GM19025 (cell line): Measurements from ENCODE around the gene SLC19A1.

Source experiments
- ATAC-seq: cut with Tn5 transposase; IDR thresholded peaks from one replicate; pipeline ENCODE4 v1.9.1; 2021; ENCODE audit warnings: mild to moderate bottlenecking, low read depth, moderate library complexity; ENCODE audit not compliant: unreplicated experiment

SLC19A1 gene

DNA sequence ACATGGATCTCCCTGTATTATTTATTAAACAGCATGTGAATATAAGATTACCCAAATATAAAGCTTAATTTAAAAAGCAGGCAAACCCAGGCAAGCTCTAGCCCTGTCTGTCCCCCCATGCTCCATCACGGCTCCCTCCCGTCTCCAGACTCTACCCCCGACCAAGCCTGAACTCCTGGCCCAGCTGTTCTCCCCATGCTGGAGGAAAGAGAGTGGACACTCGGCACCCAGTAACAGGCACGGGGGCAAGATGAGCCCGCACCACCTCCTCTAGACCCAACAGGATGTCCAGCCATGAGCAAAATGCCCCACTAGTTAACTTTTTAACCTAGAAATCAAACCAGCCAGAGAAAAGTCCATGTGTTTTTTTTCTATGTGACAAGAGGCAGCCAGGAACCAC, 19.3 kb downstream of the SLC19A1 start:
- no peak for ATAC-seq

DNA sequence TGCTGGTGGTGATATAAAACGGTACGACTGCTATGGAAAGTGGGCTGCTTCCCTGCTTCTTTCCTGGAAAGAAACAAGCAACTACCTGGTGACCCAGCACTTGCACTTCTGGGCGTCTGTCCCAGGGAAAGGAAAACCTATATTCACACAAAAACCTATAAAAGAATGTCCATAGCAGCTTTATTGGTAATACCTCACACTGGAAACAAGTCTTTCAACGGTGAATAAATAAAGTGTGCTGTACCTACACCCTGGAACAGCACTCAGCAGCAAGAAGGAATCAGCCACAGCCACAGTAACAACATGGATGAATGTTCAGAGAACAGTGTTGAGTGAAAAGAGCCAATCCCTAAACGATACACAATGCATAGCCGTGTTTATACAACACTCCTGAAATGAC, 19.9 kb downstream of the SLC19A1 start:
- no peak for ATAC-seq

DNA sequence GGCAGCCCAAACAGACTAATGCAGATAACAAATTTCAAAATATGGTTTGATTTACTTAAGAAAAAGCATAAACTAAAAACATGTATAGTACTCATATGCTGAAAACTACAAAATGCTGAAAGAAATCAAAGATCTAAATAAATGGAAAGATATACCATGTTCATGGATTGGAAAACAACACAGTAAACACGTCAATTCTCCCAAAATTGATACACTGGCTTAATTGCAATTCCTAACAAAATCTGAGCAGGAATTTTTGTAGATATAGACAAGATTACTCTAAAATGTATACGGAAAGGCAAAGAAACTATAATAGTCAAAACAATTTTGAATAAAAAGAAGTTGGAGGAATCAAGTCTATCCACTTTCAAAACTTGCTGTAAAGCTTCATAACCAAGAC, 21.0 kb downstream of the SLC19A1 start:
- no peak for ATAC-seq

DNA sequence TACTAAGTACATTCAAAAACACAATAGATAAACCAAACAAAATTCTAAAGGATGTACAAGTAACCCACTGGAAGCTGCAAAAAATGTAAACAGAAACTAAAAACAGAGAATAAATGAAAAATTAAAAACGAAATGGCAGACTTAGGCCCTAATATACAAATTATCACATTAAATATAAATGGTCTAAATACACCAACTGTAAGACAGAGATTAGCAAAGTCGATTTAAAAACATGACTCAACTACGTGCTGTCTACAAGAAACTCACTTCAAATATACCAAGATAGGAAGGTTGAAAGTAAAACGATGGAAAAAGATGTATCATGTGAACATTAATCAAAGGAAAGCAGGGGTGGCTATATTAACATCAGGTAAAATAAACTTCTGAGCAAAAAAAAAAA, 23.1 kb downstream of the SLC19A1 start:
- no peak for ATAC-seq

DNA sequence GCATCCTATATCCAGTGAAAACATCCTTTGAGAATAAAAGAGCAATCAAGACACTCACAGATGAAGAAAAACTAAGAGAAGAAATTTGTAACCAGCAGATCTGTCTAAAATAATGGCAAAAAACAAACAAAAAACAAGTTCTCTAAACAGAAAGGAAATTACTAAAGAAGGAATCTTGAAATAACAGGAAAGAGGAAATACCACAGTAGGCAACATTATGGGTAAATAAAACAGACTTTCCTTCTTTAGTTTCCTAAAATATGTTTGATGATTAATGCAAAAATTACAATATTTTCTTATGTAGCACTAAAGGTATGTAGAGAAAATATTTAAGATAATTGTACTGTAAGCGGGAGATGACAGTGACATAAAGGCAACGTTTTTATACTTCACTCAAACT, 23.5 kb downstream of the SLC19A1 start:
- ATAC-seq, result no peak

DNA sequence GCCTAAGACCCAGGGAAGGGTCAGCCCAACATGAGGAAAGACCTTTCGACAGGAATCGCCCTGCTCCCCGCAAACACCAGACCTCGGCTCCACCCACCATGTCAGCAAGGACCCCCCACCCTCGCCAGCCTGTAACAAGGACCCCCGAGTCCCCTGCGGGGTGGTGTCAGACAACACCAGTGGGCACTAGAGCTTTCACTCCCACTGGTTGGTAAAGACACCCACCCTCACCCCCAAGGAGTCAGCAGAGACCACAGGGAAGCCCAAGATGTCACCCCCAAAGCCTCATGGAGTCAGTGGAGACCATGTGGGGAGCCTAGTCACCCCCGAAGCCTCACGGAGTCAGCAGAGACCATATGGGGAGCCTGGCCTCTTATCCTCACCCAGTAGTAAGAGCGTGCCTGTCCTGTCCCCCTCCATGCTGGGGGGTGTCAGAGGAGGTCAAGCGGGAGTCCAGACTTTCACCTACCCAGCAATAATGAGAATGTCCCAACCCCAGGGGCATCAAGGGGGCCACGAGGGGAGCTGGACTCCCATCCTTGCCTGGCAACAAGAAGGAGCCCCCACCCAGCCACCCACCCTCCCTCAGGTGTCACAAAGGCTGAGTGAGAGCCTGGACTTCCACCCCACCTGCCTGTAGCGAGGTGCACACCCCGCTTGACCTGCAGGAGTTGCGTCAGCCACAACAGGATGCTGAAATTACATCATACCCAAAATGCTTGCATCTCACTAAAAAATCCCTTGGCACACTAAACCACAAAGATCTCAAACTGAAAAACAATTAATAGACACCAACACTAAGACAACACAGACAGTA, 24.8 kb downstream of the SLC19A1 start:
- ATAC-seq, result no peak

DNA sequence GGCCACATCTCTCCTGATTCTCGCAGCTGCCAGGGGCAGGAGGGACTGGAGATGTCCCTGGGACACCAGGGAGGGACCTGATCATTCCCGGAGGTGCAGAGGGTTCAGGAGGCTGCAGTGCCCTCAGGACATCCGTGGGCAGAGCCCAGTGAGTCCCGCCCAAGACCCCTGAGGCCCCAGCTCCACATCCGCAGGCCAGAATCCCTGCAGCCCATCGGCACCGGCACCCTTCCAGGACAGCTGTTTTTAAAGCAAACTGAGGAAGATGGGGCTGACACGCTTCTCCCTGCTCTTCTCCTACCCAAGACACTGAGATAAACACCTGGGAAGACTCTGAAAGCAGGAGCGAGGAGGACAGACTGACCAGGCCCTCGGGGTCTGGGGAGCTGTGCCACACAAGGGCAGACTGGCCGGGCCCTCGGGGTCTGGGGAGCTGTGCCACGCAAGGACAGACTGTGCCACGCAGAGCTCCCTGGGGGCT, 25.5 kb downstream of the SLC19A1 start:
- ATAC-seq, result no peak

DNA sequence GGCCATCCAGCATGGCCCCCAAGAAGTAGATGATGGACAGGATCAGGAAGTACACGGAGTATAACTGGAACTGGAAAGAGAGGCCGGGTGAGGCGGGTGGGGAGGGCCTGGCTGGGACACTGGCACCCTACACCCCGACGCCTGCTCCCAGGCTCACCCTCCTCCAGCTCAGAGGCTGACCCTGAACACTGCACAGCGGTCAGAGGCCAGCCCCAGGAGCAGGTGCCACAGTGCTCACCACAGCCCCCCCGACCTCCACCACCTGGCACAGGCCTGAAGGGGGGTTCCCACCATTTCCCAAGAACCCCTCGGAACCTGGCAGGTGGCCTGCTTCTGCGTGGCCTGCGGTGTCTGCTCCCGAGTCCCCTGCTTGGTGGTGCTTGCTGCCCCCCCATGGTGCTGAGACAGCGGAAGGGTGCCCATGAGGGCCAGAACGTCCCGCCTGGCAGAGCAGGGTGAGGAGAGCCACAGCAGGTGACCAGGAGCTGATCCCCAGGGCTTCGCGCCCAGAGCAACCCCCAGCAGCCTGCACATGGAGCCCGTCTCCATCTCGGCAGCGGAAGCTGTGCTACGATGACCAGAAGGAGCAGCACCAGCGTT, 26.1 kb downstream of the SLC19A1 start:
- ATAC-seq, result no peak

DNA sequence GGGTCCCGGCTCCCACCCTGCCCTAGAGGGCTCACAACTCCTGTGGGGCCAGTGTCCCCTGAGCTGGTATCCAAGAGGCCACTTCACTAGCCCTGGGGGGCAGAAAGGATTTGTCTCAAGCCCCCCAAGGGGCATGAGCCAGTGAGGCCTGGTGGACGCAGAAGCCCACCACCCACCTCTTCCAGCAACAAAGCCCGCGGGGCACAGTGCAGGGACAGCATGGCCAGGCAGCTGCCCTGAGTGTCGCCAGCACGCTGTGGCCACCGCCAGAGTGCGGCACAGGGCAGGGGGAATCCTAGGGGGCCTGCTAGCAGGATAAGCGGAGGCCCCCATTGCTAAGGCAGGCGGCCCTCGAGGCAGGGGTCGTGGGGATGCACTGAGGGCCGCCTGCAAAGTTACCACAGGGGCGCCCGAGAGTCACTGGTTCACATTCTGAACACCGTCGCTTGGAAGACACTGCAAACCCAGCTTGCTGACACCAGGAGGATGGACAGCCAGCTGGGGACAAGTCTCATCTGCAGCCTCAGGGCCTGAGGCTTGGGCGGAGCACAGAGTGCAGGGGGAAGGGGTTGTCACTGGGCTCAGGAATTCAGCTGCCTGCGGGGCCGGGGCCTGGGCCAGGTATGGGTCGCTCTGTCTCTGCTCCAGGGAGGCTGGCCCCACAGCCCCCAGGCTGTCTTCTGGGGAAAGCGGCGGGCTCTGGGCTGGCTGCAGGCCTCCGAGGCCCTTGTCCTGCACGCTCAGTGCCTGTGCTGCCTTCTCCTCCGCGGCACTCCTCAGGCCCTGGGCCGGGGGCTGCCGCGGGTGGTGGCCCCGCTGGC, 26.8 kb downstream of the SLC19A1 start:
- no peak for ATAC-seq

DNA sequence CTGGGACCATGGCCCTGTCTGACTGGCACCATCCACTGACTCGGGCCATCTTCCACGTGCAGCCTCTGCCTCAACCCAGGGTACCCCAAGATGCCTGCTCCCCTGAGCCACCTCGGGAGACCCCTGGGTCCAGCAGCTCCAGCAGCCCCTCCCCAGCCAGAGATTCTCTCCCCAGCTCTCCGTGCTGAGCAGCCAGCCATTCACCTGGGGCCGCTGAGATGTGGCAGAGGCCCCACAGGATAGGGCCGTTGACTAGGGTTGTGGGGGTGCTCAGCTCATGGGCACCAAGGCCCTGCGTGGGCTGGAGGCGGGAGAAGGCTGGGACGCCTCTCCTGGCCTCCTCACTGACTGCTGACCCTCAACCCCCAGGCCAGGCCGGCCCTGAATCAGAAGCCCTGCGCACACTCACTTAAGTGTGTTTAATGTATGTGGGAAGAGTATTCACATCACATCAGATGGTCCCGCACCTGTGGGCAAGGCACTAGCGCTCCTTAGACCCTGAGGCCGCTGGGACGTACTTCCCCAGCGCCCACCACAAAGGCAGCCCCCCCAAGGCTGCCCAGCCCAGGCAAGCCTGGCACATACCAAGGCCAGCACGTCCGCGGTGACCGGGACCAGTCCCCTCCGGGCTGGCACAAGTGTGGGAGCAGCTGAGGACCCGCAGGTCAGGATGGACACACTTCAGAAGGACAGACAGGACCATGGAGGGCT, 27.8 kb downstream of the SLC19A1 start:
- ATAC-seq, result no peak

DNA sequence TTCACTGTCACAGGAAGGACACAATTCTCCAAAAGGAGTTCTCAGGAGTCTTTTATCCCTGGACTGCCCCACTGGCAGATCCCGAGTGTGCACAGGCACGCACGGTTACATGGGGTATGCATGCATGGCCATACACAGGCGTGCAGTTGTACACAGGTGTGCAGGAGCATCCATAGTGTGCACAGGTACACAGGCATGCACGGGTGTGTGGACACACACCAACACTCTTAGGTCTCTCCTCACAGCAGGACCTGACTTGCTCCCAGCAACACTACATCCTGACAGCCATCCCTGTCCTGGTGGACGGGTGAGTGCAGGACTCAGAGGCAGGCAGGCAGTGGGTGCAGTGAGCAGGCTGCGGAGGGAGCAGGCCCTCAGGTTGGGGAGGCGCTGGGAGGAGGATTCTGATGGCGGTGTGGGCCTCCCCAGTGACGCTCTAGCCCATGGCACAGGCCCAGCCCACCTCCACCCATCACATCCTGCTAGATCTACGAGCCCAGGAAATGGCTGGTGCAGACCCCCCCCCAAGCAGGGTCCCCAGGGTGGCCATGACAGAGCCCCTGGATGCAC, 28.4 kb downstream of the SLC19A1 start:
- no peak for ATAC-seq

DNA sequence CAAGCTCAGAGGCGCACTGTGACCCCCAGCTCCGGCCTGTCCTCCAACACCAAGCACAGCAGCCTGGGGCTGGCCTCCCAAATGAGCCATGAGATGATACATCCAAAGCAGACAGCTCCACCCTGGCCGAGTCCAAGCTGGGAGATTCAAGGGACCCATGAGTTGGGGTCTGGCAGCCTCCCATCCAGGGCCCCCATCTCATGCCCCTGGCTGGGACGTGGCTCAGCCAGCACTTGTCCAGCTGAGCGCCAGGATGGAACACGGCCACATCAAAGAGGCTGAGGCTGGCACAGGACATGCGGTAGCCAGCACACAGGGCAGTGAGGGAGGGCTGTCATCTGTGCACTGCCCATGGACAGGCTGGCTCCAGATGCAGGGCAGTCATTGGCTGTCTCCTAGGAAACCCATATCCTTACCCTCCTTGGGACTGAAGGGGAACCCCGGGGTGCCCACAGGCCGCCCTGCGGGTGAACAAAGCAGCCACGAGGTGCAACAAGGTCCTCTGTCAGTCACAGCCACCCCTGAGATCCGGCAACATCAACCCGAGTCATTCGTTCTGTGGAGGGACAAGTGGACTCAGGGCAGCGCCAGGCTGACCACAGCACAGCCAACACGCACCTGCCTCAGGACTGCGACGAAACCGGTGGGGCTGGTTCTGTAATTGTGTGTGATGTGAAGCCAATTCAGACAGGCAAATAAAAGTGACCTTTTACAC, 29.1 kb downstream of the SLC19A1 start:
- no peak for ATAC-seq

DNA sequence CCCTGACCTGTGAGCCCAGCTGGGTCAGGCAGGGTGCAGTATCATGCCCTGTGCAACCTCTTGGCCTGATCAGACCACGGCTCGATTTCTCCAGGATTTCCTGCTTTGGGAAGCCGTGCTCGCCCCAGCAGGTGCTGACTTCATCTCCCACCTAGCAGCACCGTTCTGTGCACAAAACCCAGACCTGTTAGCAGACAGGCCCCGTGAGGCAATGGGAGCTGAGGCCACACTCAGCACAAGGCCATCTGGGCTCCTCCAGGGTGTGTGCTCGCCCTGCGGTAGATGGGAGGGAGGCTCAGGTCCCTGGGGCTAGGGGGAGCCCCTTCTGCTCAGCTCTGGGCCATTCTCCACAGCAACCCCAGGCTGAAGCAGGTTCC, 29.6 kb downstream of the SLC19A1 start:
- no peak for ATAC-seq

DNA sequence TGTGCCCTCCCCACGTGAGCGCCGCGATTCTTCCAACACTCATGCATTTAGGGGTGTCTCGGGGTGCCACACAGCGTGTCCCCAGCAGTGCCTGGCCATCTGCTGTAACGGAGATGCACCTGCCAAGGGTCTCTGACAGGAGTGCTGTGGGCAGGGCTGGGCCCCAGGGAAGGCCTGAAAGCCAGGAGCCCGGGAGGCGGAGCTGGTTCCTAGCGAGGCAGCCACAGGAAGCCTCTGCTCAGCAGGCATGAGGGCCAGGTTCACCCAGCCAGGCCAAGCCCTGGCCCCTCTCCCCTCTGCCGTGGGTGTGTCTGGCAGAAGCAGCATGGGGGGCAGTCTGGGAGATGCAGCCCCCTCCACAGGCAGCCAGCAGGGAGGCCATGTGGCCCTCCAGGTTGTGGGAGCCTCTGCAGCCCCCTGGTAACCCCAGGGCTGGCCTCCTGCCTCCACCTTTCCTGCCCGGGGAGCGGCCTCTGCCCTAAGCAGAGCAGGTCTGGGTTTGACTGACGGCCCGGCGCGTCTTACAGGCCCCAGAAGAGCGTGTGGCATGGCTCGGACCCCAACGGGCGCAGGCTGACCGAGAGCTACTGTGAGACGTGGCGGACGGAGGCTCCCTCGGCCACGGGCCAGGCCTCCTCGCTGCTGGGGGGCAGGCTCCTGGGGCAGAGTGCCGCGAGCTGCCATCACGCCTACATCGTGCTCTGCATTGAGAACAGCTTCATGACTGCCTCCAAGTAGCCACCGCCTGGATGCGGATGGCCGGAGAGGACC, 30.4 kb downstream of the SLC19A1 start:
- ATAC-seq, result no peak

DNA sequence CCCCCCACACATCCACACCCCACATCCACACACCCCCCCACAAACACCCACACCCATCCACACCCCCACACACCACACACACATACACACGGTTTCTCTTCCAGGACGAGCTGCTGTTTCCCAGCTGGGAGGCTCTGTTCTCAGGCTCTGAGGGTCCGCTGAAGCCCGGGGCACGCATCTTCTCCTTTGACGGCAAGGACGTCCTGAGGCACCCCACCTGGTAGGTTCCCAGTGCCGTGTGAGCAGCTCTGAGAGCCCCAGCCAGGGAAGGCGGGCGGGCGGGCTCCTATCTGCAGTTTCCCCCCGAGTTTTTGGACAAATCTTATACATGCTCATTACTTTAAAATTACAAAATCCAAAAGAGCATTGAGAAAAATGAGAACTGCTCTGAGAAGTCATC, 31.2 kb downstream of the SLC19A1 start:
- ATAC-seq, result no peak

DNA sequence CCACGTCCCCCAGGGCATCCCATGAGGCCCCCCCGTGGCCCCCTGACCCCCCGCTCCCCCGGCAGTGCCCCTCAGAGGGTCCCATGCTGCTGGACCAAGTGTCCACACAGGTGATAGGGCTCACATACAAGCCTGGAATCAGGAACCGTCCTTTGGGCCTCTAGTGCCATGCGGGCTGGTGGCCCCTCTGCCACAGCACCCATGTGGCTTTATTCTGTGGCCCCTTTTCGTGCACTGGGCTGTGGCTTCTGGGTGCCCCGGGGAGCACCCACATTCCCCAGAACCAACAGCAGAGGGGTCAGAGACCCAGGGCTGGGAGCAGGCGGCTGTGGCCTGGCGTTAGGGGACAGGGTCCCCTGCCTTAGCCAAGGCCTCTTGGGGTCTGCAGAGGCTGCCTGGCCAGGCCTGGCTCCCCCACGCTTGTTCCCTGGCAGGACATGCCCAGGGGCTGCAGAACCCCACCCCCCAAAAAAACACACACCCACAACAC, 31.7 kb downstream of the SLC19A1 start:
- no peak for ATAC-seq

DNA sequence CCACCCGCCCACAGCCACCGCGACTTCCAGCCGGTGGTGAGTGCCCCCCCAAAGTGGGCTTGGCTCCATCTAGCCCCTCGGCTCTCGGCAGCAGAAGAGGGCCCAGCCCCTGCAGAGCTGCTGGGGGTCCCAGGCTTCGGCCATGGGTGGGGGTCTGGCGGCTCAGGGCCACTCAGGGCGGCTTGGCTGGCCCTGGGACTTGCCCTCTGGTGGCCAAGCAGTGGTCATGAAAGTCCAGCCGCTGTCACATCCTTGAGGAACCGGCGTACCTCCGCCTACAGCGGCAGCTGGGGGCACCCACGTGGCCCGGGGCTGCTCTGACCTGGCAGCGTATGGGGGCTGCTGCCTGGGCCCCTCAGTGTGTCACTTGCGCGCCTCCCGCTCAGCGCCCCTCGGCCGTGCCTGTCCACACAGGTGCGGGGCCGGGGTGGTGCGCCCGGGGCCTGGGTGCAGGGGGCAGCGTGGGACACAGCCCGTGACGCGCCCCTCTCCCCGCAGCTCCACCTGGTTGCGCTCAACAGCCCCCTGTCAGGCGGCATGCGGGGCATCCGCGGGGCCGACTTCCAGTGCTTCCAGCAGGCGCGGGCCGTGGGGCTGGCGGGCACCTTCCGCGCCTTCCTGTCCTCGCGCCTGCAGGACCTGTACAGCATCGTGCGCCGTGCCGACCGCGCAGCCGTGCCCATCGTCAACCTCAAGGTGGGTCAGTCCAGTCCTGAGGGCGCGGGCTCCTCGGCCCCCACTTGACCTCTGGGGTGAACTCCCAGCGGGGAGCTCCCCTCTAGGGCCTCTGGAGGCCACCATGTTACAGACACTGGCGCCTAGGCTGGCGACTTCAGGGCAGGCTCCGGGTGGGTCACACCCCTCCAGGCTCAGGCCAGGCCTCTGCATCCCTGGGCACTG, 32.4 kb downstream of the SLC19A1 start:
- ATAC-seq, result no peak
